GM21390 (cell line): ENCODE data around the gene BARHL2.

Source experiments
- ATAC-seq: cut with Tn5 transposase; IDR thresholded peaks from one replicate; pipeline ENCODE4 v1.9.1; 2021; ENCODE audit not compliant: unreplicated experiment

BARHL2 gene

GRCh38 chr1:90716552-90717355 lies at the start of gene BARHL2:
Gene BARHL2, minus strand, starts transcription at chr1:90717302. Its CDS starts 107 bp downstream, at chr1:90717195.
- no peak for ATAC-seq

- no peak for ATAC-seq
Measured at GRCh38 chr1:90763930-90764329, 46.8 kb upstream of the BARHL2 start.

GRCh38 chr1:90763506-90763905 lies 46.4 kb upstream of the BARHL2 start:
- ATAC-seq = no peak

- no peak for ATAC-seq
Measured at GRCh38 chr1:90761781-90762589, 44.9 kb upstream of the BARHL2 start.

GRCh38 chr1:90761156-90761555 lies 44.1 kb upstream of the BARHL2 start:
- ATAC-seq = no peak

GRCh38 chr1:90753556-90753955 lies 36.5 kb upstream of the BARHL2 start:
- no peak for ATAC-seq

- no peak for ATAC-seq
Measured at GRCh38 chr1:90748668-90749067, 31.6 kb upstream of the BARHL2 start.

- ATAC-seq = no peak
Measured at GRCh38 chr1:90746857-90747256, 29.8 kb upstream of the BARHL2 start.

GRCh38 chr1:90745972-90746371 lies 28.9 kb upstream of the BARHL2 start:
- no peak for ATAC-seq

- ATAC-seq = no peak
Measured at GRCh38 chr1:90732136-90732535, 15.0 kb upstream of the BARHL2 start.

- ATAC-seq = no peak
Measured at GRCh38 chr1:90731382-90732050, 14.4 kb upstream of the BARHL2 start.

GRCh38 chr1:90730243-90731022 lies 13.3 kb upstream of the BARHL2 start:
- ATAC-seq = no peak

GRCh38 chr1:90729504-90730242 lies 12.6 kb upstream of the BARHL2 start:
- no peak for ATAC-seq

- ATAC-seq = no peak
Measured at GRCh38 chr1:90728502-90729287, 11.6 kb upstream of the BARHL2 start.

GRCh38 chr1:90727917-90728501 lies 10.9 kb upstream of the BARHL2 start:
- ATAC-seq = no peak

GRCh38 chr1:90726986-90727480 lies 9.9 kb upstream of the BARHL2 start:
- no peak for ATAC-seq

GRCh38 chr1:90726425-90726985 lies 9.4 kb upstream of the BARHL2 start:
- ATAC-seq = no peak

GRCh38 chr1:90725657-90726424 lies 8.7 kb upstream of the BARHL2 start:
- ATAC-seq = no peak
